HG02884 (cell line): Measurements from ENCODE around the gene COL6A3.
"Not testable (repeated sequence)": the region's sequence is repeated elsewhere in the genome, so short reads cannot be mapped to it uniquely, and the experiment has no call there.

Experiments
- ATAC-seq: cut with Tn5 transposase; IDR thresholded peaks from one replicate; pipeline ENCODE4 v1.9.1; 2021; ENCODE audit warnings: mild to moderate bottlenecking, moderate library complexity; ENCODE audit not compliant: unreplicated experiment

COL6A3 gene

DNA sequence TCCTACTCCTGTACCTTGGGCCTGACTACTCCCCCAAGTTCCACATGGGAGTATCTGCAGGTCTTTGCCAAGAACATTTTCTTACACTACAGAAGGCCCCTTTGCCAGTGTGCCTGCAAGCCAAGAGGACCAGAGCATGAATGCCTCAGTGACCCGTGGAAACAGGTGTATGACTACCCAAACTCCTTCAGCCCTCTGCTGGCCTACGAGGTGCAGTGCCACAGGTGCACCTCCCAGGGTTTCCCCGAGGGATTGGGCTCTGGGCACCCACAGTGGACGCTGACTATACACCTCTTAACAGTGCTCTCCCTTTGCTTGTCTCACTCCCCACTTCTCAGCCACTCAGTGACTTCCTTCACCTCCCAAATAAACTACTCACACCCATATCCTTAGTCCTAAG lies 91.4 kb downstream of the COL6A3 start:
- ATAC-seq, result no peak

DNA sequence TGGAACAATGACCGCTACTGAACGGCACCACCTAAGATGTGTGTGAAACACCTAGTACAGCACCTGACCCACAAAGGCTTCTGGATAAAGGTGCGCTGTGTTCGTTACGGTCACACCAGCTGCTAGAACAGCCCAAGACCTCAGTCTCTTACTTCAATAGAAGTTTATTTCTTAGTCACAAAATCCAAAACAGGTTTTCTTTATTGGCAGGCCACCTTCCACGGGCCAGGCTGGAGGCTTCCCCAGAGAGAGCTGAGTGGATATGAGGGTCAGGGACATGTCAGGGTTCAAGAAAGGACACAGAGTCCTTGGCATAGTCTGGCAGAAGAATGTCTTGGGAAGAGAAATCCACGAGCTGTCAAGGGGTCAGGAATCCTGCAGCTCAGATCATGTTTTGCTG lies 92.2 kb downstream of the COL6A3 start:
- ATAC-seq, result no peak

DNA sequence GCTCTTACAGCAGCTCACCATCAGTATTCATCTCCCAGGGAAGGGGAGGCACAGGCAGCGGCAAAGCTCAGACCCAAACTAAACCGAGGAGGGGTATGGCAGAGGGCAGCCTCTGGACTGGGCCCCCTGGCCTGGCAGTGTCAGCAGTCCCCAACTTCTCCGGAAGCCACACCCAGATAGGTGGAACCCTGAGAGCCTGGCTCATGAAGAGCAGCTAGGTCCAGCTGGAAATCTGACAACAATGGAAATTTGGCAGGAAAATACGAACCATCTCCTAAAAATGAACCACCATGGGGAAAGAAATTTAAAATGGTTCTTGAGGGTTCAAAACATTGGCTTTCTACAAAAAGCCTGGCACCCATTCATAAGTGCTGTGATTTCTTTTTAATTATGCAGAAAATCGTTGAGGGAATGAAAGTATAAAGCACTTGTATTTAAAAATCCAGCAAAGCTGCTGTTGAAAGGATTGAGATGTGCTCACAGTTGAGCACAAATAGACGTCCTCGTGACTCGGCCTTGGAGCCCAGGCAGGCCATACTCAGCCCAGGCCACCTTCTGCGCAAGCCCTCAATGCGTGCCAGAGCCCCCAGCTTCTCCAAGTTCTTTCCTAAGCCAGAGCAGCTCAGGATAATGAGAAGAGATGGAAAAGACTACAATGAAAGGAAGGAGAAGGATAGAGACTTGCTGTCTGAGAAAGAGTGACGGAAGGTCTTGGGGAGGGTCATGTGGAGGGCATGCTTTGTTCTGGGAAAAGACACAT lies 93.0 kb downstream of the COL6A3 start:
- ATAC-seq, result no peak

GRCh38 chr2:237319887-237320286 lies 94.1 kb downstream of the COL6A3 start:
- no peak for ATAC-seq

DNA sequence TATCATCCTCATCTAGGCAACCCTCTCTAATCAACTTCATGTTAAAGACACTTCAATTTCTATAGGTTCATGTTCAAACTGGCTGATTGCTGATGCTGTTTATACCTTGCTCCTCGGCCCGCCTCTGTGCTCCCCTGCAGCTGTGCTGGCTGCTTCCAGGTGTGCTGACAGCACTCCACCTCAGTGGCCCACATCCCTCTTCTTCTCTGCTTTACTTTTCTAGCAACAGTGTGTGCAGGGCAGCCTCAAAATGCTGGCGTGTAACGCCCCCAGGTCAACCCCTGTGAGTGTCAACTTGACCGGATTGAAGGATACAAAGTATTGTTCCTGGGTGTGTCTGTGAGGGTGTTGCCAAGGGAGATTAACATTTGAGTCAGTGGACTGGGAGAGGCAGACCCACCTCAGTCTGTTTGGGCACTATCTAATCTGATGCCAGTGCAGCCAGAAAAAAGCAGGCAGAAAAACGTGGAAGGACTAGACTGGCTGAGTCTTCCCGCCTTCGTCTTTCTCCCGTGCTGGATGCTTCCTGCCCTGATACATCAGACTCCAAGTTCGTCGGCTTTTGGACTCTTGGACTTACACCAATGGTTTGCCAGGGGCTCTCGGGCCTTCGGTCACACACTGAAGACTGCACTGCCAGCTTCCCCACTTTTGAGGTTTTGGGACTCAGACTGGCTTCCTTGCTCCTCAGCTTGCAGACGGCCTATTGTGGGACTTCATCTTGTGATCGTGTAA lies 94.7 kb downstream of the COL6A3 start:
- no peak for ATAC-seq

- no peak for ATAC-seq
Observed at GRCh38 chr2:237316339-237316738, 97.6 kb downstream of the COL6A3 start.

- no peak for ATAC-seq
Observed at GRCh38 chr2:237315829-237316225, 98.1 kb downstream of the COL6A3 start.

DNA sequence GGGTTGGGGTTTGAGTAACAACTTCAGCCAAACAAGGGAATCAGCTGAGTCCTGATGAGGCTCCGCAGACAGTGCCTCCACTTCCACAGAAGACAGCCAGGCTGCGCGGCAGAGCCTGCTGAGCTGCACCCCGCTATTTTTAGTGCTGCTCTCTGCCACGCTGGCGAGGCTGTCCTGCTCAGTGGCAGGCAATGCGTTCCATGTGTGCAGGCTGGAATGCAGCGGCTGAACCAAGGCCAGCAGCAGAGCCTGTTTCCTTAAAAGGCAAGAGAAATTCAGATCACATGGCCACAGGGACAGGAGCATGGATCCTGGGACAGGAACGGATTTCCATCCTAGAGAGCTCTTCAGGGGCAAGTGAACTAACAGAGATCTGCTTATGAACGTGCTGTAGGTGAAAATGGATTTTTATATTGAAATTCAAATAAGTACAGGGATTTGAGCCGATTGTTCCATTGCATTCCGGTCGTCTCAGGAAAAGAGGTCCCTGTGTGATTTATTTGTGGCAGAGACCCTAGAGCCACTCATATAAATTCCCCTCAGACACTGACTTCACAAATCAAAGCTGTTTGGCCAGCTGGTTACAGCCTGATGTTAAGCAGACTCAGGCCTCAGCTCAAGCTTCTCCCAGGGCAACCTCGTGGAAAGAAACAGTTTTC lies 98.7 kb downstream of the COL6A3 start:
- ATAC-seq, result no peak

- ATAC-seq, result no peak
Observed at GRCh38 chr2:237314681-237315080, 99.3 kb downstream of the COL6A3 start.

- ATAC-seq, result no peak
Observed at GRCh38 chr2:237314198-237314597, 99.8 kb downstream of the COL6A3 start.

DNA sequence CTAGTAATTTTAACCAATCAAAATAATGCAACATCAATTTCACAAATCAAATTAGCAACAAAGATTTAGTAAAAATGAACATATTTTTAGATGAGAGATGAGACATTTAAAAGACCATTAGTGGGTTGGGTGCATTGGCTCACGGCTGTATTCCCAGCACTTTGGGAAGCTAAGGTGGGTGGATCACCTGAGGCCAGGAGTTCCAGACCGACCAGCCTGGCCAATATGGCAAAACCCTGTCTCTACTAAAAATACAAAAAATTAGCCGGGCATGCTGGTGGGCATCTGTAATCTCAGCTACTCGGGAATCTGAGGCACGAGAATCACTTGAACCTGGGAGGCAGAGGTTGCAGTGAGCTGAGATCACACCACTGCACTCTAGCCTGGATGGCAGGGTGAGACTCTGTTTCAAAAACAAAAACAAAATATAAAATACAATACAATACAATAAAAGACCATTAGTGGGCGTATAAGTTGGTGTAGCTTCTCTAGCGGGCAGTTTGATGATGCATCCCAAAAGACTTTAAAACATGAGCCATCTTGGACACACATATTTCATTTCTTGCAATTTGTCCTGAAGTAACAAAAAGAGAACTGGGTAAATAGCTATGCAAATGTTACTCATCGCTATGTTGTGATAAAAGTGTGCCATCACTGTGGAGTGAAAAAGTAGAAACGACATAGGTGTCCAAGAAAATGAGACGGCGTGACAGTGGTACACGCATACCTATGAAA lies 101.8 kb downstream of the COL6A3 start:
- no peak for ATAC-seq

DNA sequence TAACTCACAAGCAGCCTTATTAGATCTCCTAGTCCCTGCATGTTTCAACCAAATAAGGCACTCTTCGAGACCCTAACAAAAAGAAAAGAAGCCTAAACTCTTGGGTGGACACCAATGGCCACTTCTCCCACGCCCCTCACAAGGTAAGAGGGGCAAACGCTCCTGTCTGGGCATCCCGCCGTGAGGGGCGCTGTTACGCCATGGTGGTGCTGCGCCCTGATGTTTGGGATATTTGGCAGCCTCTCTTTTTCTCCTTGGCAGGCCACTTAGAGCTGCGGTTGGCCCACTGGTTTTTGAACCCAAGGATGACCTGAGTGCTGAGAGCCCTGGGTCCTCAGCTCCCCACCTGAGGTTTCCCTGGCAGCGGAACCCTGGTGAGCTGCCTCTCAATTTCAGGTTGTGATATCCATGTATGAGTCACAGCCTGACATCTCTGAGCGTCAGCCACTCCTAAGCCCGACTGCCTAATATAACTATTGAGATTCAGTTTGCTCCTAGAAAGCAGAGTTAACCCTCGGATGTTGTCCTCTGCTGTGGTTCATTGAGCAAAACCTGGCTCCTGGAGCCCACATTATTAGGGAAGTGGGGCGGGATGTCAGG lies 103.3 kb downstream of the COL6A3 start:
- ATAC-seq, result no peak

GRCh38 chr2:237309416-237309815 lies 104.5 kb downstream of the COL6A3 start:
- ATAC-seq, result no peak

DNA sequence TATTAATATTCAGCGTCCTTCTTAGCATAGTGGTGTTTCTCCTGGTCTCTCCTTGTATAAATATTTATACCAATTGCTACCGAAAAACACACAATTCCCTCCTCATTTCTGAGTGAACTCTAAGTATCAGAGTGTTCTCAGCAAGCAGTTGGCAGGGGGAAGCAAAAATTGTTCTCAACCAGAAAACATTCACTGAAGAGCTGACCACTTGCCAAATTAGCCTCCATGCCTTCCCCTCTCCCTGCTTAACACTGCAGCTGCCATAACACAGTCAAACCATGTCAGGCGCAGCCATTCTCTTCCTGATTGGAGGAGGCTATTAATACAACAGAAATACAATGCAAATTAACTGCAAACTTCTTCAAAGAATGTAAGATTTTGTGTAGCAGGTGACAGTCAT lies 105.0 kb downstream of the COL6A3 start:
- no peak for ATAC-seq

DNA sequence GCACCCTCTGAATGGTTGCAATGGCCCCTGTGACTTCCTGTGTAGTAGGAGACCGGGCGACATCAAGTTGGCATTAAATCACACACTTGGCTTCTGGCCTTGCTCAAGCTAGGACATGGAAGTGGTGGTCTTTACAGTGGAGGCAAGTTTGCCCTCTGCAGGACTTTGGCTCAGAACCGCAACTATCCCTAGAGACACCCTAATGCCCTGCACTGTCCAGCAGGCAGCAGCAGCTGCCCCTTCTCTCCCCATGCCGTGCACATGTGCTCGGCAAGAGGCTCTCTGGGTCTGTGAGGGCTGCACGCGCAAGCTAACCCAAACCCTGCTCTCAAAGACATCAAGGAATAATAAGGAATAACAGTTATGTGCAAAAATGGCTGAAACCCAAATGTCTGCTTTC lies 106.5 kb downstream of the COL6A3 start:
- no peak for ATAC-seq

GRCh38 chr2:237306787-237307170 lies 107.2 kb downstream of the COL6A3 start:
- no peak for ATAC-seq

- no peak for ATAC-seq
Observed at GRCh38 chr2:237306083-237306786, 107.7 kb downstream of the COL6A3 start.

DNA sequence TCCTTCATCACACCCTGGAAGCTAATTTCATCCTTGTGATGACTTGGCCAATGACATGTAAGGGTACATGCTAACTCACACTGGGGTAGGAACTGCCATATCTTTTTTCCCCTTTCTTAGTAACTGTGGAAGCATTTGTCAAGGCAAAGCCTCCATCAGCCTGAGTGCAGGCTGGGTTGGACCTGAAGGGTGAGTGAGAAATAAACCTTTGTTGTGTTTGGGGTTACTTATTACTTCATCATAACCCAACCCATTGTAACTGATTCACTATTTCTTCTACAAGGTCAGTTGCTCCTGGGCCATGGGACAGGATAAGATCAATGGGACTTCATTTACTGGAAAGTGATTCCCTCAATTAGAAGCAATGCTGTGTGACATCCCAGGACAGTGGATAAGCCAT lies 108.4 kb downstream of the COL6A3 start:
- ATAC-seq, result no peak

DNA sequence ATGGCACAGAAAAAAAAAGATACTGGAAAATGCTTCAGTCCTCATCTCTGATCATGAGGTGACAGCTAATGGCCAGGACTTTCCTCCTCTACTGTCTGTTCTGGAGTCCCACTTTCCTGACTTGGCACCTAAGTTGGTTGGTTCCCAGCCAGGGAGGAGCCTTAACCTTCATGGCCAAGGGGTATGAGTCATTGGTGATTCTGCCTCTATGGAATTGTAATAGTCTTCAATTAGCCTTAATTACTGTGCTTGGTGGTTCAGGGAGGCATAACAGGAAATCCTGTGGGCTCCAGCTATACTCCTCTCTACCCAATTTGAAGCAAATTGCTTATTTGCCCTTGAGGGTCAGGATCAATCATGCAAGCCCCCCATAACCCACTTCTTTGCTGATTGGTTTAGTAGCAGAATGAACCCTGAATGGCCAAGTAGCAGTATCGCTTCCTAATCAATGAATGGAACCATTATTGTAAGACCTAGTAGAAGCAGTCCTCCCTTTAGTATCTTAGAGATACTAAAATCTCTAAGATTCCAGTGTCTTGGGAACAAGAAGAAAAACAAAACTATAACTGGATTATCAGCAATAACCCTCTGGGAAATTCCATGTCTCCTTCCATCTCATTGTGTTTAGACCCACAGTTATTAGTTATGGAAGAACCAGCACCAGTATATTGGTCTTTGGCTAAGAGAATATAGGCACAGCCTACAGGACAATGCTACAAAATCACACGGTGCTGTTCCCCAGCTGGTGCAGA lies 109.0 kb downstream of the COL6A3 start:
- no peak for ATAC-seq

GRCh38 chr2:237303244-237303643 lies 110.7 kb downstream of the COL6A3 start:
- not testable (repeated sequence) for ATAC-seq
